Thyroid gland (tissue), 4 donors: Measurements from ENCODE around the gene ISM2.

ENCODE experiments used
- POLR2A ChIP-seq, 2 donors: fragments of 450-650 bp; IDR thresholded peaks; one replicate each; pipeline ENCODE4 v1.6.1; 2017; ENCODE audit warnings: antibody characterized with exemption in 2 of 2, mild to moderate bottlenecking in 2 of 2, moderate library complexity in 1 of 2
- TF ChIP-seq, protein P1 (sequence below), 6 experiments: fragments of 200-600 bp in 3 of 6; fragments of 450-650 bp in 3 of 6; sonication (generic) in 3 of 6; IDR thresholded peaks; one replicate each; pipeline ENCODE4 v1.5.1; 2016 to 2019; ENCODE audit warnings: antibody characterized with exemption in 6 of 6, mild to moderate bottlenecking in 2 of 6, inconsistent platforms in 1 of 6, moderate library complexity in 1 of 6

DNA sequence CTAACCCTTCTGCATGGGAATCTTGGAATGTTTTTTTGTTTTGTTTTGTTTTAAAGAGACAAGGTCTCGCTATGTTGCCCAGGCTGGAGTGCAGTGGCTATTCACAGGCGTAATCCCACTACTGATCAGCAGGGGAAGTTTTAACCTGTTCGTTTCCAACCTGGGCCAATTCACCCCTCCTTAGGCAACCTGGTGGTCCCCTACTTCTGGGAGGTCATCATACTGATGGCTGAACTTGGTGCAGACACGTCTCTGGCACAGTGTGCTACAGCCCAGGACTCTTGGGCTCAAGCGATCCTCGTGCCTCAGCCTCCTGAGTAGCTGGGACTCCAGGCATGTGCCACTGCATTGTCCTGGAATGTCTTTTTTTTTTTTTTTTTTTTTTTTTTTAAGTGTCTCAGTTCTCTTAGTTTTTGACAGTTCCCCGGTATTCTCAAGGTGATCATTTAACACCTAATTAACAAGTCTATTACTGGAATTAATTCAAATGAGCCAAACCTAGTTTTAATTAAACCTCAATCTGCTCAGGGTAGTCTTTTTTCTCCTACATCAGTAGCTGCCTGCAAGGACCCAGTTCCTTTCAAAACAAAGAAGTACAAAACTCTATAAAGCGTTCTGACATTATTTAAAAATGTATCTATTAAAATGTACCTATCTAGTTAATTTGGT lies 49.0 kb upstream of the ISM2 start:
- TF ChIP-seq, protein P1, sequence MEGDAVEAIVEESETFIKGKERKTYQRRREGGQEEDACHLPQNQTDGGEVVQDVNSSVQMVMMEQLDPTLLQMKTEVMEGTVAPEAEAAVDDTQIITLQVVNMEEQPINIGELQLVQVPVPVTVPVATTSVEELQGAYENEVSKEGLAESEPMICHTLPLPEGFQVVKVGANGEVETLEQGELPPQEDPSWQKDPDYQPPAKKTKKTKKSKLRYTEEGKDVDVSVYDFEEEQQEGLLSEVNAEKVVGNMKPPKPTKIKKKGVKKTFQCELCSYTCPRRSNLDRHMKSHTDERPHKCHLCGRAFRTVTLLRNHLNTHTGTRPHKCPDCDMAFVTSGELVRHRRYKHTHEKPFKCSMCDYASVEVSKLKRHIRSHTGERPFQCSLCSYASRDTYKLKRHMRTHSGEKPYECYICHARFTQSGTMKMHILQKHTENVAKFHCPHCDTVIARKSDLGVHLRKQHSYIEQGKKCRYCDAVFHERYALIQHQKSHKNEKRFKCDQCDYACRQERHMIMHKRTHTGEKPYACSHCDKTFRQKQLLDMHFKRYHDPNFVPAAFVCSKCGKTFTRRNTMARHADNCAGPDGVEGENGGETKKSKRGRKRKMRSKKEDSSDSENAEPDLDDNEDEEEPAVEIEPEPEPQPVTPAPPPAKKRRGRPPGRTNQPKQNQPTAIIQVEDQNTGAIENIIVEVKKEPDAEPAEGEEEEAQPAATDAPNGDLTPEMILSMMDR (IDR thresholded peaks at IDR 0.05), result no peak
- TF ChIP-seq POLR2A (IDR thresholded peaks at IDR 0.05), result no peak
